B cell (primary cell): ENCODE results near the gene CABLES1. TPM values are rescaled to one million over a fixed set of nuclear protein-coding genes. Genes with fewer than 3 reads are reported as not detected.

ENCODE experiments used
- ATAC-seq: fragments of 200-7000 bp; cut with Tn5 transposase; one replicate; pipeline ENCODE4 v1.10.0; 2021; ENCODE audit warnings: low read depth, mild to moderate bottlenecking, moderate number of reproducible peaks, moderate library complexity
- CTCF ChIA-PET: fragments of 350-600 bp; sonication (Branson Sonifier 250); formaldehyde crosslinking; loops from one replicate; lab custom pipeline; 2021; ENCODE audit warnings: antibody characterized with exemption, inconsistent platforms; lab: Charles Lee
- POLR2A ChIA-PET: fragments of 350-600 bp; sonication (Branson Sonifier 250); formaldehyde crosslinking; loops from one replicate; lab custom pipeline; 2021; ENCODE audit warnings: antibody characterized with exemption; lab: Charles Lee
- DNase-seq: peaks from one replicate; pipeline ENCODE4 v3.0.0; 2013
- H2AFZ ChIP-seq: 2 replicates; pipeline ENCODE4 v1.6.1; 2012; ENCODE audit warnings: mild to moderate bottlenecking, low read depth, low read length; ENCODE audit not compliant: insufficient read depth, poor library complexity, severe bottlenecking
- H3K27ac ChIP-seq, 2 donors: 1 replicate in 1 of 2; 2 replicates in 1 of 2; pipeline ENCODE4 v1.5.1; 2012 to 2013; ENCODE audit warnings: low read length in 2 of 2, mild to moderate bottlenecking in 2 of 2, moderate library complexity in 1 of 2
- H3K27me3 ChIP-seq, 4 experiments: fragments of 200-600 bp in 1 of 4; sonication (generic) in 1 of 4; replicated peaks in 1 of 4; 1 replicate in 2 of 4; 2 replicates in 2 of 4; pipeline versions ENCODE4 v1.6.1 to v1.7.0; 2013 to 2016; ENCODE audit warnings: low read length in 3 of 4, mild to moderate bottlenecking in 2 of 4, mixed read lengths in 1 of 4, moderate library complexity in 1 of 4; ENCODE audit not compliant: insufficient read depth in 4 of 4, control insufficient read depth in 3 of 4; ENCODE audit errors: control extremely low read depth in 1 of 4
- H3K36me3 ChIP-seq, 2 experiments: replicated peaks in 1 of 2; 1 replicate in 1 of 2; 2 replicates in 1 of 2; pipeline versions ENCODE4 v1.6.1 to v1.7.1; 2013; ENCODE audit warnings: low read length in 1 of 2; ENCODE audit not compliant: insufficient read depth in 2 of 2, control insufficient read depth in 1 of 2; ENCODE audit errors: control extremely low read depth in 1 of 2, extremely low read depth in 1 of 2
- H3K4me1 ChIP-seq, 2 donors: fragments of 200-600 bp in 1 of 2; sonication (generic) in 1 of 2; 1 replicate in 1 of 2; 2 replicates in 1 of 2; pipeline versions ENCODE4 v1.5.1 to v1.6.1; 2013 to 2017; ENCODE audit warnings: low read length in 2 of 2; ENCODE audit not compliant: control insufficient read depth in 2 of 2, insufficient read depth in 2 of 2
- H3K4me2 ChIP-seq: replicated peaks from 2 replicates; pipeline ENCODE3; 2012; ENCODE audit warnings: mild to moderate bottlenecking, low read depth, low read length; ENCODE audit not compliant: poor library complexity, severe bottlenecking
- H3K4me3 ChIP-seq, 5 experiments: fragments of 200-600 bp in 1 of 5; sonication (generic) in 1 of 5; 1 replicate in 3 of 5; 2 replicates in 2 of 5; pipeline versions ENCODE4 v1.5.1 to v1.7.0; 2011 to 2016; ENCODE audit warnings: low read length in 4 of 5, mild to moderate bottlenecking in 4 of 5, low read depth in 2 of 5, control low read depth in 1 of 5, moderate library complexity in 1 of 5; ENCODE audit not compliant: insufficient read depth in 1 of 5; ENCODE audit errors: control extremely low read depth in 1 of 5, extremely low read depth in 1 of 5
- H3K79me2 ChIP-seq: fragments of 200-600 bp; sonication (generic); one replicate; pipeline ENCODE4 v1.6.0; 2016; ENCODE audit warnings: low read length; ENCODE audit not compliant: control insufficient read depth, insufficient read depth
- H3K9ac ChIP-seq: fragments of 200-600 bp; sonication (generic); 2 replicates; pipeline ENCODE4 v1.6.1; 2017; ENCODE audit warnings: mild to moderate bottlenecking, low read length, moderate library complexity
- H3K9me3 ChIP-seq, 3 donors: one replicate each; pipeline versions ENCODE4 v1.6.1 to v1.7.1; 2013; ENCODE audit warnings: low read length in 2 of 3; ENCODE audit not compliant: control insufficient read depth in 2 of 3, insufficient read depth in 1 of 3; ENCODE audit errors: control extremely low read depth in 1 of 3
- H4K20me1 ChIP-seq: 2 replicates; pipeline ENCODE4 v1.6.0; 2012; ENCODE audit warnings: mild to moderate bottlenecking, low read length; ENCODE audit not compliant: insufficient read depth, control insufficient read depth, poor library complexity, severe bottlenecking
- H3K27ac Mint-ChIP-seq: one replicate; pipeline ENCODE4 v1.8.0; 2021; ENCODE audit warnings: mixed read lengths
- H3K27me3 Mint-ChIP-seq: one replicate; pipeline ENCODE4 v1.8.0; 2021; ENCODE audit warnings: mixed read lengths
- H3K4me1 Mint-ChIP-seq: one replicate; pipeline ENCODE4 v1.8.0; 2021; ENCODE audit warnings: mixed read lengths
- H3K4me3 Mint-ChIP-seq: one replicate; pipeline ENCODE4 v1.8.0; 2021; ENCODE audit warnings: mixed read lengths
- H3K9me3 Mint-ChIP-seq: one replicate; pipeline ENCODE4 v1.8.0; 2022; ENCODE audit warnings: mixed read lengths; ENCODE audit not compliant: insufficient read depth
- CTCF ChIP-seq: fragments of 200-600 bp; IDR thresholded peaks from one replicate; pipeline ENCODE4 v1.8.0; 2022; ENCODE audit warnings: antibody characterized with exemption, mild to moderate bottlenecking
- EZH2 ChIP-seq: IDR thresholded peaks from 2 replicates; pipeline ENCODE4 v1.6.1; 2012; ENCODE audit warnings: borderline replicate concordance, low read depth, mild to moderate bottlenecking, moderate library complexity, low read length; ENCODE audit not compliant: insufficient read depth, poor library complexity, severe bottlenecking
- WGBS: methylation state at CpG from one replicate; pipeline ENCODE4 v1.1.5; 2013; ENCODE audit warnings: missing lambda C conversion rate; ENCODE audit not compliant: insufficient coverage; 5-methylcytosine and 5-hydroxymethylcytosine counted together
- intact Hi-C: fragments of 100-400 bp; cut with micrococcal nuclease; formaldehyde crosslinking; loops from one replicate; pipeline ENCODE4 v1.10.0; 2022
- polyA plus RNA-seq: library from polyadenylated mRNA; depleted of rRNA; stranded (reverse); fragments of >200 nt; gene quantifications from 2 replicates; pipeline ENCODE4 v1.2.3, GENCODE V29; 2012
- total RNA-seq, 2 donors: library from RNA; stranded (reverse); fragments of 120-200 nt in 1 of 2; gene quantifications; 1 replicate in 1 of 2; 2 replicates in 1 of 2; pipeline versions ENCODE4 v1.2.3 to v1.2.4, GENCODE V29; 2013 to 2022

Gene CABLES1
- total and polyA plus RNA-seq, 2 donors (not counting 1 experiment from before 2014, with no cell fraction given) = 0.30 to 56.3 TPM

DNA sequence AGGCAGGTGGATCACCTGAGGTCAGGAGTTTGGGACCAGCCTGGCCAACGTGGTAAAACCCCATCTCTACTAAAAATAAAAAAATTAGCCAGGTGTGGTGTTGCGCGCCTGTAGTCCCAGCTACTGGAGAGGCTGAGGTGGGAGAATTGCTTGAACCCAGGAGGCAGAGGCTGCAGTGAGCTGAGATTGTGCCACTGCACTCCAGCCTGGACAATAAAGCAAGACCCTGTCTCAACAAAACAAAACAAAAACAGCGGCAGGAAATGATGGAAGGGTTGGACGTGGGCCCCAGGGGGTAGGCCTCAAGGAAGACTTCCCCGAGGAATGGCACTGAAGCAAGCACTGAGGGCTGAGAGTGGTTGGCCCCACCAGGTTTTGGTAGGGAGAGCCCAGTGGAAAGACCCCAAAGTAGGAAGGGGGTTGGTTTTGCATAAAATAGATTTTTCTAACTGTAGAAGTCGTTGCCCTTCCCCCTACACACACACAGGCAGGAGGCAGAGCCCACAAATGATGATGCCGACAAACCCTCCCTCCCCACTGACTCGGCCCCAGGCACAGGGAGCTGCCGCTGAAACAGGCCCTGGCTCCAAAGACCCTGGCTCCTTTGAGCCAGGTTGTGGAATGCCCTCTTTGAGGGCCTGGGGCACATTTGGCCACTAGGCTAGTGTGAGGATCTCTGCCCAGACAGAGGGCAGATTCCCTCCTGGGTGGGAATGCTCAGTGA lies 104.8 kb downstream of the CABLES1 start:
- WGBS = 90% methylated on average over 4 of the region's 10 CpGs
- H3K4me1 Mint-ChIP-seq = peaks cover 34% of the 10 kb centered on the region

More for the DNA sequence above, 104.8 kb downstream of the CABLES1 start:
- Histone ChIP-seq H3K4me1 (peaks cover 14 to 19% of the 10 kb centered on the region in 2 donors), H3K9me3 (no peaks in the 10 kb centered on the region), H3K4me3 (no peak overlapping the region), H3K27me3 (no peaks in the 10 kb centered on the region), H2AFZ (no peak overlapping the region), H3K79me2 (no peaks in the 10 kb centered on the region), H3K36me3 (no peaks in the 10 kb centered on the region), H3K9ac (no peak overlapping the region), H3K4me2 (no peak overlapping the region), H3K27ac (no peak overlapping the region), H4K20me1 (no peaks in the 10 kb centered on the region)
- TF ChIP-seq CTCF = no peak
- no peak for TF ChIP-seq EZH2
- ChIA-PET POLR2A (no interaction called here), CTCF (interaction anchor here (3.0 kb wide), 1 partner anchor 119 kb away, joined by 12 read pairs; no protein-coding TSS in a partner anchor)
- Mint-ChIP-seq H3K4me3 (no peak overlapping the region), H3K9me3 (no peaks in the 10 kb centered on the region), H3K27me3 (peaks cover 4% of the 10 kb centered on the region), H3K27ac (no peak overlapping the region)
- ATAC-seq = no peak
- no peak for DNase-seq
- intact Hi-C loops = loop anchor here (10.0 kb wide), 1 partner anchor 345 kb away; the partner anchor contains the start of gene NPC1
